Peyer's patch (tissue), 4 donors: Measurements from ENCODE around the gene CTTNBP2NL. TPM values are rescaled to one million over a fixed set of nuclear protein-coding genes. Genes with fewer than 3 reads are reported as not detected.

Source experiments
- DNase-seq, 3 donors: peaks; one replicate each; pipeline ENCODE4 v3.0.0-alpha.2; 2017 to 2019
- H3K27ac ChIP-seq, 4 donors: fragments of 200-600 bp; sonication (generic); one replicate each; pipeline ENCODE4 v1.5.1; 2016 to 2019
- H3K27me3 ChIP-seq, 2 donors: fragments of 200-600 bp; sonication (generic); one replicate each; pipeline ENCODE4 v1.5.1; 2019
- H3K36me3 ChIP-seq, 3 donors: fragments of 200-600 bp; sonication (generic); one replicate each; pipeline ENCODE4 v1.5.1; 2016 to 2019
- H3K4me1 ChIP-seq, 4 donors: fragments of 200-600 bp; sonication (generic); one replicate each; pipeline ENCODE4 v1.5.1; 2016 to 2019
- H3K4me3 ChIP-seq, 4 donors: fragments of 200-600 bp; sonication (generic); 1 replicate in 3 of 4; 2 replicates in 1 of 4; pipeline ENCODE4 v1.5.1; 2016 to 2019; ENCODE audit warnings: mild to moderate bottlenecking in 1 of 4
- H3K9me3 ChIP-seq, 4 donors: fragments of 200-600 bp; sonication (generic); one replicate each; pipeline ENCODE4 v1.5.1; 2016 to 2019; ENCODE audit warnings: mild to moderate bottlenecking in 1 of 4
- POLR2A ChIP-seq, 2 donors: fragments of 450-650 bp; IDR thresholded peaks; one replicate each; pipeline ENCODE4 v1.5.1; 2017; ENCODE audit warnings: antibody characterized with exemption in 2 of 2, mild to moderate bottlenecking in 2 of 2, moderate library complexity in 2 of 2
- total RNA-seq, 4 donors: library from RNA; depleted of rRNA; stranded (reverse); fragments of >200 nt; gene quantifications; one replicate each; pipeline ENCODE4 v1.1.0, GENCODE V29; 2016
- TF ChIP-seq, protein P1 (sequence below), 6 experiments: fragments of 450-650 bp in 4 of 6; fragments of 200-600 bp in 2 of 6; sonication (generic) in 1 of 6; IDR thresholded peaks; one replicate each; pipeline ENCODE4 v1.5.1; 2017 to 2019; ENCODE audit warnings: antibody characterized with exemption in 6 of 6, mild to moderate bottlenecking in 3 of 6, moderate library complexity in 1 of 6

CTTNBP2NL gene, protein sequence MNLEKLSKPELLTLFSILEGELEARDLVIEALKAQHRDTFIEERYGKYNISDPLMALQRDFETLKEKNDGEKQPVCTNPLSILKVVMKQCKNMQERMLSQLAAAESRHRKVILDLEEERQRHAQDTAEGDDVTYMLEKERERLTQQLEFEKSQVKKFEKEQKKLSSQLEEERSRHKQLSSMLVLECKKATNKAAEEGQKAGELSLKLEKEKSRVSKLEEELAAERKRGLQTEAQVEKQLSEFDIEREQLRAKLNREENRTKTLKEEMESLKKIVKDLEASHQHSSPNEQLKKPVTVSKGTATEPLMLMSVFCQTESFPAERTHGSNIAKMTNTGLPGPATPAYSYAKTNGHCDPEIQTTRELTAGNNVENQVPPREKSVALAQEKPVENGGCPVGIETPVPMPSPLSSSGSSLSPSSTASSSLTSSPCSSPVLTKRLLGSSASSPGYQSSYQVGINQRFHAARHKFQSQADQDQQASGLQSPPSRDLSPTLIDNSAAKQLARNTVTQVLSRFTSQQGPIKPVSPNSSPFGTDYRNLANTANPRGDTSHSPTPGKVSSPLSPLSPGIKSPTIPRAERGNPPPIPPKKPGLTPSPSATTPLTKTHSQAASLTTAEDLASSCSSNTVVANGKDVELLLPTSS
- total RNA-seq, result 10 to 100 TPM; 28.4 to 81.7 (median 59.1) TPM

DNA sequence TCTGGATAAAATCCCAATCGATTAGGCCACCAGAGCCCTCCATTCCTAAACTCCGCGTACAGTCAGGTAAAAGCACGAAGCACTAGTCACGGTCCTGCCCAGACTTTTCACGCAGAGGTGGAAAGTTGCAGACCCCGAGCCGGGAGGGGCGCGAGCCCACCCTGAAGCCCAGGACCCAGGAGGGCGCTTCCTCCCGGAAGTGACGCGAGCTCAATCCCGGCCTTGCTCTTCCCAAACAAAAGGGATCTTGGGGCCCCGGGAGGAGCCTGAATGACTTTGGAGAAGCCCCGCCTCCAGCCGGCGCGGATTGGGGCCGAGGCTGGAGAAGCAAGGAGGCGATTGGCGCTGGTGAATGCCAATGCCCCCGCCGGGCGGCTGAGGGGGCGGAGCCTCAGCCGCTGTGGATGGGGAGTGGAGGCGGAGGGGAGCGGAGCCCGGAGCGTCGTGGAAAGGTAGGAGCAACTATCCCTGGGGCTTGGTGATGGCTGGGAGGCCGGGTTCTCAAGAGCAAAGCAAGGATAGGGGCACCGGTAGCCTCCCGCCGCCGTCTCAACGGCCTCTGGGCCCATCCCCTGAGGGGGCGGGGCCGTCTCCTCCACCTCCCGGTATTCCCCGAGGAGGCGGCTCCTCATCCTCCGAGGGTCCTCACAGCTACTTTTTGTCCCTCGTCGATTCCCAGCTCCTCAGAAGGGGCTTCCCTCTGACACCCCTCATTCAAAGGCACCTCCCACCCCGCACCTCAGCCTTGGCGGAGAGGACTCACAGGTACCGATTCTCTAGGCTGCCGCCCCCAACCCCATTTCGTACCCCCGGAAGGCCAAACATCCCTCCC is at the start of gene CTTNBP2NL:
Gene CTTNBP2NL (plus strand): TSS at position 394 of the 832 bp plus-strand sequence. CDS start 19,952 bp downstream, outside the sequence.
- H3K27me3 ChIP-seq, result no peaks in the 10 kb centered on the region
- H3K36me3 ChIP-seq, result no peaks in the 10 kb centered on the region
- peak within 1 kb of the TSS; percentile 76 to 96 (median 89) for H3K27ac ChIP-seq
- peak in 1 of 2 donors; percentile 75 for TF ChIP-seq POLR2A (IDR thresholded peaks at IDR 0.05)
- TF ChIP-seq, protein P1, sequence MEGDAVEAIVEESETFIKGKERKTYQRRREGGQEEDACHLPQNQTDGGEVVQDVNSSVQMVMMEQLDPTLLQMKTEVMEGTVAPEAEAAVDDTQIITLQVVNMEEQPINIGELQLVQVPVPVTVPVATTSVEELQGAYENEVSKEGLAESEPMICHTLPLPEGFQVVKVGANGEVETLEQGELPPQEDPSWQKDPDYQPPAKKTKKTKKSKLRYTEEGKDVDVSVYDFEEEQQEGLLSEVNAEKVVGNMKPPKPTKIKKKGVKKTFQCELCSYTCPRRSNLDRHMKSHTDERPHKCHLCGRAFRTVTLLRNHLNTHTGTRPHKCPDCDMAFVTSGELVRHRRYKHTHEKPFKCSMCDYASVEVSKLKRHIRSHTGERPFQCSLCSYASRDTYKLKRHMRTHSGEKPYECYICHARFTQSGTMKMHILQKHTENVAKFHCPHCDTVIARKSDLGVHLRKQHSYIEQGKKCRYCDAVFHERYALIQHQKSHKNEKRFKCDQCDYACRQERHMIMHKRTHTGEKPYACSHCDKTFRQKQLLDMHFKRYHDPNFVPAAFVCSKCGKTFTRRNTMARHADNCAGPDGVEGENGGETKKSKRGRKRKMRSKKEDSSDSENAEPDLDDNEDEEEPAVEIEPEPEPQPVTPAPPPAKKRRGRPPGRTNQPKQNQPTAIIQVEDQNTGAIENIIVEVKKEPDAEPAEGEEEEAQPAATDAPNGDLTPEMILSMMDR (IDR thresholded peaks at IDR 0.05), result no peak
- no peaks in the 10 kb centered on the region for H3K9me3 ChIP-seq
- peak within 1 kb of the TSS; percentile 70 to 93 (median 82) for H3K4me3 ChIP-seq
- H3K4me1 ChIP-seq, result peaks cover 0 to 53% (median 9%) of the 10 kb centered on the region in 4 donors
- DNase-seq, result peak; percentile 89 to 97 (median 97)

DNA sequence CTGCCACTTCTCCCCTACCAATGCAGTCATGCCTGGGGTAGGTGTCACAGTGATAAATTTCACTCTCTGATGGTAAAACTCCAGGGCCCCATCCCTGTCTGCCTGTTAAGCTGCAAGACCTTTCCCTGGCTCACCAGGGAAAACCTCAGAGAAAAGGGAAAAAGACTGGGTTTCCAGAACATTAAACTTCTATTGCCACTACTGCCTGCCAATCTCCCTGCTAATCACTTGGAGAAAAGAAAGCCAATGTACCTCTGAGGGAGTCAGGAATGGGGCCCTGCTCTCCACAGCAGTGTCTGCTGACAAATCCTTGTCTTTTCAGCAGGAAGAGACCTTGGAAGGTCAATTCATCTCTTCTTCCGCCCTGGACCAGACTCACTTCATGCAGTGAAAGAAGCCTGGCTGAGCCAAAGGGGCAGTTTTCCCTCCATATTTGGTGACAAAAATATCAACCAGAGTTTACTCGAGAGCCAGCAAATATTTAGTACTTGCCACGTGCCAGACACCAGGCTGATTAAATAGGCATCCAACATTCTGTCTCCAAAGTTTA is 49.1 kb upstream of the CTTNBP2NL start:
- Histone ChIP-seq H3K9me3 (peaks cover 0 to 4% (median 0%) of the 10 kb centered on the region in 4 donors), H3K27ac (peak overlapping the region in 2 of 4 donors; percentile 10 to 46), H3K36me3 (no peaks in the 10 kb centered on the region), H3K27me3 (no peaks in the 10 kb centered on the region), H3K4me3 (no peak overlapping the region), H3K4me1 (no peaks in the 10 kb centered on the region)
- DNase-seq, result no peak
- TF ChIP-seq, protein P1 (IDR thresholded peaks at IDR 0.05), result no peak
- no peak for TF ChIP-seq POLR2A (IDR thresholded peaks at IDR 0.05)

DNA sequence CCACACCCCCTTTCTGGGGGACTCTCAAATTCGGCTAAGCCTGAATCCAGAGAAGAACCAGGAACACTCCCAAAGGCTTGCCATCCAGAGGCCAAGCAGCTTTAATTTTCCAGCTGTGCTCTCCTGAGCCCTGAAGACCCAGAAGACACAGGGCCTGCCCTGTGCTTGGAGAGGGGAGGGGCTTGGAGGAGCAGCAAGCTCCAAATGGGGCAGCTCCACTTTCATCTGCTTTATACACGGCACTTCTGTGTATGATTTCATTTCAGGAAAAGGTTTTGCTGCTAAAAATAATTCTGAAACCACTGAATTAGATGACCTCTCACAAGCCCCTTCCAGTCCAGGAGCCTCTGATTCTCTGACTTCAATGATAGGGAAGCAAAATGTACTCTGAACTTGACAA is 39.2 kb upstream of the CTTNBP2NL start:
- Histone ChIP-seq H3K4me1 (peaks cover 0 to 13% (median 0%) of the 10 kb centered on the region in 4 donors), H3K9me3 (no peaks in the 10 kb centered on the region), H3K36me3 (no peaks in the 10 kb centered on the region), H3K27me3 (no peaks in the 10 kb centered on the region), H3K4me3 (no peak overlapping the region), H3K27ac (peak overlapping the region in 3 of 4 donors; percentile 73 to 85 (median 77))
- TF ChIP-seq, protein P1 (IDR thresholded peaks at IDR 0.05), result no peak
- TF ChIP-seq POLR2A (IDR thresholded peaks at IDR 0.05), result no peak
- no peak for DNase-seq

DNA sequence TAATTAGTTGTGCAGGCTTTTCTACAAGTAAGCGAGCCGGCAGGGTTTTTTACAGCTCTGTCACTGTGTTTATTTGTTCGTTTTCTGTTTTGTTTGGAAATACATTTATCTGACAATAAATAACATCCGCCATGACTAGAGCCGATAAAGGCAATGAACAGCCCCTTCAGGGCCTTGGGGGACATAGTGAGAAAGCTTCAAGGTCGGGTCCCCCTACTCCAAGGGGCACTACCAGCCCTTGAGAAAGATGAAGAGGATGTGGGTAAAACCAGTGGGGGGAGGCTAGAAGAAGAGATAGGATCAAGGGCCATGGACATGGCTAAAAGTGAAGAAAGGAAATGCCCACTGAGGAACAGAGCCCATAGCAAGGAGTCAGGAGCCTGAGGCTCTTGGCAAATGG is 38.5 kb upstream of the CTTNBP2NL start:
- H3K27ac ChIP-seq, result peak overlapping the region in 3 of 4 donors; percentile 73 to 85 (median 77)
- H3K36me3 ChIP-seq, result no peaks in the 10 kb centered on the region

More for the DNA sequence above, 38.5 kb upstream of the CTTNBP2NL start:
- peaks cover 0 to 13% (median 0%) of the 10 kb centered on the region in 4 donors for H3K4me1 ChIP-seq
- H3K27me3 ChIP-seq, result no peaks in the 10 kb centered on the region
- no peaks in the 10 kb centered on the region for H3K9me3 ChIP-seq
- H3K4me3 ChIP-seq, result no peak overlapping the region
- TF ChIP-seq, protein P1 (IDR thresholded peaks at IDR 0.05), result no peak
- TF ChIP-seq POLR2A (IDR thresholded peaks at IDR 0.05), result no peak
- DNase-seq, result no peak
